ENCODE measurements around the gene DAW1. TPM values are rescaled to one million over a fixed set of nuclear protein-coding genes. Genes with fewer than 3 reads are reported as not detected.

Gene DAW1
- total and polyA plus RNA-seq, 12 donors = 0.26 TPM; not detected in 11

DNA sequence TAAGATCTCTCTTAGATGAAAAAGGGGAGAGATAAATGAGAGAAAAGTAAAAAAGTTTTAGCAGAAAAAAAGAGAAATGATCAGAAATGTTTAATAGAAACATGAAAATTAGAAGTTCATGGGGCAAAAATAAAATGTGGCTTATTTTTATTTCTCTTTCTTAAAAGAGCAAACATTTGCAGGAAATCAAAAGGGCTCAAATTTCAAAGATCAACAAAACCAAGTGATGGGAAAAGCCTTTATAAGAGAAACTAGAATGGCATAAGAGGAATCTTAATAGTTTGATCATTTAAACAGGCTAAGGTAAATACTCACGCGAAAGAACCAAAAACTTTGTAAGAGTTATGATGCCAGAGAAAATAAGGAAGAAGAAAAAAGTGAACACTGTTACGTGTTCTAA is 23.3 kb upstream of the DAW1 start:
- Histone ChIP-seq H3K27me3 (peaks cover 9% of the 10 kb centered on the region), H3K4me3 (no peak overlapping the region), H3K36me3 (replicated peaks in 1 of 2) (no peaks in the 10 kb centered on the region), H3K4me1 (replicated peaks in 1 of 2) (no peaks in the 10 kb centered on the region), H3K27ac (no peak overlapping the region), H3K9me3 (replicated peaks in 1 of 3) (no peaks in the 10 kb centered on the region)
- no peak for DNase-seq
- intact Hi-C loops (cut with DNase I) = no loop called here
- TF ChIP-seq CTCF (IDR thresholded peaks at IDR 0.05) = no peak
- TF ChIP-seq POLR2A (IDR thresholded peaks at IDR 0.05) = no peak
- WGBS, 4 donors = 40 to 61% (median 41%) methylated on average over 3 of the region's 3 CpGs

DNA sequence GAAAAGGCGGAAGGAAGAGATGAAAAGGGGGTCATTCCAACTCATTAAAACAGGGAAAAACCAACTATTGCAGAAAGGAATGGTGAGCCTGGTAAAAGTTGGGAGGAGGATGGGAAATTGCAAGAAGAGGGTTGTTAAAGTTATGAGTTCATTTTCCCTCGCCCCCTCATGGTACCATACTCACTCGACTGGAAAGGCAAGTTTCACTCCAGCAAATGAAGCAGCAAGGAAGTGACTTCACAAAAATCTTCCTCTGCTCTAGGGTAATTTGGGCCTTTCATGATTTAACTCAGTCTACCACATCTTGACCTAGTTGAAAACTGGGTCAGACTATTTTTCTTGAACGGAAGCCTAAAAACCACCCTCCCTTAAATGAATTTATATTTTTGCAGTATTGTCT is 22.8 kb upstream of the DAW1 start:
- H3K27me3 ChIP-seq = peaks cover 9% of the 10 kb centered on the region
- TF ChIP-seq POLR2A (IDR thresholded peaks at IDR 0.05) (no peak), CTCF (IDR thresholded peaks at IDR 0.05) (no peak)
- no peak overlapping the region for H3K27ac ChIP-seq
- WGBS, 4 donors = 68 to 83% (median 81%) methylated on average over 4 of the region's 4 CpGs
- H3K4me3 ChIP-seq = no peak overlapping the region
- no peaks in the 10 kb centered on the region for H3K9me3 ChIP-seq (replicated peaks in 1 of 3)
- DNase-seq = no peak
- intact Hi-C loops (cut with DNase I) = no loop called here
- H3K36me3 ChIP-seq (replicated peaks in 1 of 2) = no peaks in the 10 kb centered on the region
- no peaks in the 10 kb centered on the region for H3K4me1 ChIP-seq (replicated peaks in 1 of 2)

- peaks cover 5% of the 10 kb centered on the region for H3K27me3 ChIP-seq
- H3K4me3 ChIP-seq = no peak overlapping the region
- intact Hi-C loops (cut with DNase I) = no loop called here
- TF ChIP-seq POLR2A (IDR thresholded peaks at IDR 0.05) (no peak), CTCF (IDR thresholded peaks at IDR 0.05) (no peak)
- no peaks in the 10 kb centered on the region for H3K4me1 ChIP-seq (replicated peaks in 1 of 2)
- DNase-seq = no peak
- H3K36me3 ChIP-seq (replicated peaks in 1 of 2) = no peaks in the 10 kb centered on the region
- no peaks in the 10 kb centered on the region for H3K9me3 ChIP-seq (replicated peaks in 1 of 3)
- WGBS, 4 donors = 43 to 73% (median 67%) methylated on average over 1 of the region's 1 CpG
- no peak overlapping the region for H3K27ac ChIP-seq
Observed at GRCh38 chr2:227849906-227850305, 21.5 kb upstream of the DAW1 start.

GRCh38 chr2:227853204-227853629 is 18.2 kb upstream of the DAW1 start:
- no peaks in the 10 kb centered on the region for H3K36me3 ChIP-seq (replicated peaks in 1 of 2)
- no peak overlapping the region for H3K27ac ChIP-seq
- H3K9me3 ChIP-seq (replicated peaks in 1 of 3) = no peaks in the 10 kb centered on the region
- no peaks in the 10 kb centered on the region for H3K27me3 ChIP-seq
- intact Hi-C loops (cut with DNase I) = no loop called here
- no peak overlapping the region for H3K4me3 ChIP-seq
- DNase-seq = no peak
- no peaks in the 10 kb centered on the region for H3K4me1 ChIP-seq (replicated peaks in 1 of 2)
- WGBS, 4 donors = 44 to 55% (median 48%) methylated on average over 4 of the region's 4 CpGs
- TF ChIP-seq POLR2A (IDR thresholded peaks at IDR 0.05) (no peak), CTCF (IDR thresholded peaks at IDR 0.05) (no peak)

Measured in adrenal gland (tissue), 12 donors.